Spleen (tissue), 11 donors: ENCODE data around the gene RGMA. TPM values are rescaled to one million over a fixed set of nuclear protein-coding genes. Genes with fewer than 3 reads are reported as not detected.

ENCODE experiments used
- DNase-seq: peaks from one replicate; pipeline ENCODE4 v3.0.0-alpha.2; 2020
- H3K27ac ChIP-seq, 8 donors: fragments of 200-600 bp; sonication (generic) in 7 of 8; 1 replicate in 4 of 8; 2 replicates in 4 of 8; pipeline versions ENCODE4 v1.5.0 to v1.8.0; 2016 to 2021; ENCODE audit warnings: inconsistent platforms in 4 of 8, mild to moderate bottlenecking in 4 of 8, moderate library complexity in 1 of 8
- H3K27me3 ChIP-seq, 7 donors: fragments of 200-600 bp; sonication (generic) in 6 of 7; replicated peaks in 1 of 7; 1 replicate in 4 of 7; 2 replicates in 3 of 7; pipeline versions ENCODE4 v1.5.0 to v1.8.0; 2016 to 2021; ENCODE audit warnings: inconsistent platforms in 3 of 7, mild to moderate bottlenecking in 1 of 7
- H3K36me3 ChIP-seq, 6 donors: fragments of 200-600 bp; sonication (generic) in 5 of 6; 1 replicate in 4 of 6; 2 replicates in 2 of 6; pipeline versions ENCODE4 v1.5.0 to v1.8.0; 2016 to 2021; ENCODE audit warnings: inconsistent platforms in 2 of 6
- H3K4me1 ChIP-seq, 6 donors: fragments of 200-600 bp; sonication (generic) in 5 of 6; 1 replicate in 3 of 6; 2 replicates in 3 of 6; pipeline versions ENCODE4 v1.5.0 to v1.8.0; 2016 to 2021; ENCODE audit warnings: inconsistent platforms in 3 of 6
- H3K4me3 ChIP-seq, 8 donors: fragments of 200-600 bp; sonication (generic) in 7 of 8; 1 replicate in 4 of 8; 2 replicates in 4 of 8; pipeline versions ENCODE4 v1.5.0 to v1.8.0; 2016 to 2021; ENCODE audit warnings: inconsistent platforms in 4 of 8, mild to moderate bottlenecking in 4 of 8, moderate library complexity in 2 of 8
- H3K9me3 ChIP-seq, 8 donors: fragments of 200-600 bp; sonication (generic) in 7 of 8; 1 replicate in 4 of 8; 2 replicates in 4 of 8; pipeline versions ENCODE4 v1.5.0 to v1.8.0; 2016 to 2021; ENCODE audit warnings: inconsistent platforms in 4 of 8
- POLR2A ChIP-seq, 3 donors: fragments of 450-650 bp; IDR thresholded peaks; one replicate each; pipeline ENCODE4 v1.5.1; 2017; ENCODE audit warnings: antibody characterized with exemption in 3 of 3, mild to moderate bottlenecking in 1 of 3
- POLR2AphosphoS5 ChIP-seq, 3 donors: sonication (generic); formaldehyde crosslinking; IDR thresholded peaks; one replicate each; pipeline ENCODE4 v1.5.1; 2017; ENCODE audit warnings: antibody characterized with exemption in 3 of 3
- WGBS, 5 donors: extraction: QIAGEN DNeasy Blood & Tissue Kit in 3 of 5; methylation state at CpG; one replicate each; pipeline versions ENCODE4 v1.1.5 to v1.1.7; 2013 to 2018; 5-methylcytosine and 5-hydroxymethylcytosine counted together
- intact Hi-C: fragments of 100-400 bp; cut with DNase I; formaldehyde crosslinking; loops from one replicate; pipeline ENCODE4 v1.15.0; 2023; ENCODE audit warnings: low total_unique reads
- polyA plus RNA-seq, 3 donors: library from polyadenylated mRNA; stranded (reverse); fragments of 200-250 nt; gene quantifications; one replicate each; pipeline ENCODE4 v1.2.1, GENCODE V29; 2013
- total RNA-seq, 7 donors: library from RNA; depleted of rRNA in 3 of 7; stranded (reverse); fragments of >200 nt in 3 of 7; fragmentation: NEBNext Ultra II Directional in 4 of 7; extraction: Animal tissue kit (Norgen Biotek cat#: 25700) in 4 of 7; gene quantifications; one replicate each; pipeline versions ENCODE4 v1.1.0 to v1.2.1, GENCODE V29; 2016 to 2021
- TF ChIP-seq, protein P1 (sequence below), 11 experiments: fragments of 200-600 bp in 7 of 11; fragments of 450-650 bp in 4 of 11; sonication (generic) in 4 of 11; IDR thresholded peaks in 8 of 11; conservative IDR thresholded peaks in 3 of 11; 1 replicate in 7 of 11; 2 replicates in 4 of 11; pipeline versions ENCODE4 v1.4.0 to v1.8.0; 2016 to 2021; ENCODE audit warnings: antibody characterized with exemption in 11 of 11, inconsistent platforms in 4 of 11, mild to moderate bottlenecking in 1 of 11
- donor health status: healthy with polysubstance abuse.
- donor health status: DM: no; HTN: no; CAD: no; lungs with moderate emphysema.
- donor health status: DM: no; HTN: no; CAD: no.
- donor health status: Bipolar disorder and iron deficiency.
- donor health status: healthy.
- donor health status: DM: no; HTN: no; CAD: no.
- donor health status: DM: yes; HTN: yes; CAD: no.

RGMA gene
- total and polyA plus RNA-seq, 10 donors = 0.37 to 3.1 (median 1.2) TPM

DNA sequence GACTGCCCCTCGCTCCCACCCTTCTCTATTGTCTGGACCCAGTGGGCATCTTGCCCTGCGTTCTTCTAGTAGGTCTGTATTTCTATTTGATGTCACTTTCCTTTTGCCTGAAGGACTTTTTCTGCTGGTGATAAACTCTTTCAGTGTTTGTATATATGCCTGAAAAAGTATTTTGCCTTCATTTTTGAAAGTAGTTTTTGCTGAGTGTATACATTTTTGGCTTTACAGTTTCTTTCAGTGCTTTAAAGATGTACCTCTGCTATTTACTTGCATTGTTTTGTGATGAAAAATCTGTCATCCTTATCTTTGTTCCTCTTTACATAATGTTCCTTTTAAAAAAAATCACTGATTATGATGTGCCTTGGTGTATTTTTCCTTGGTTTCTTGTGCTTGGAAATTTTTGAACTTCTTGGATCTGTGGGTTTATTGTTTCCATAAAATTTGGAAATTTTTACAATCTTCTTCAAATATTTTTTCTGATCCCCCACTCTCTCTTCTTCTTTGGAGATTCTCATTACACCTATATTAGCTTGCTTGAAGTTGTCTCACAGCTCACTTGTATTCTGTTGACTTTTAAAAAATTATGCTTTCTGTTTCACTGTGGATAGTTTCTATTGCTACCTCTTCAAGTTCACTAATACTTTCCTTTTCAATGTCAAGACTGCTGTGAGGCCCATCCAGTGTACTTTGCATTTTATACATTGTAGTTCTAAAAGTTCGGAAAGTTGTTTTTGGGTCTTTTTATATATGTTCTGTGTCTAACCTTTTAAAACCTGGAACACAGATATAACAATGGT lies 67.8 kb downstream of the RGMA start:
- intact Hi-C loops = no loop called here
- H3K36me3 ChIP-seq = peaks cover 8 to 100% (median 98%) of the 10 kb centered on the region in 6 donors
- peaks cover 0 to 67% (median 23%) of the 10 kb centered on the region in 6 donors for H3K4me1 ChIP-seq
- 92 to 98% (median 95%) methylated on average over 3 of the region's 3 CpGs for WGBS, 5 donors
- DNase-seq = no peak
- H3K27me3 ChIP-seq = no peaks in the 10 kb centered on the region
- no peak for TF ChIP-seq POLR2A (IDR thresholded peaks at IDR 0.05)
- TF ChIP-seq, protein P1, sequence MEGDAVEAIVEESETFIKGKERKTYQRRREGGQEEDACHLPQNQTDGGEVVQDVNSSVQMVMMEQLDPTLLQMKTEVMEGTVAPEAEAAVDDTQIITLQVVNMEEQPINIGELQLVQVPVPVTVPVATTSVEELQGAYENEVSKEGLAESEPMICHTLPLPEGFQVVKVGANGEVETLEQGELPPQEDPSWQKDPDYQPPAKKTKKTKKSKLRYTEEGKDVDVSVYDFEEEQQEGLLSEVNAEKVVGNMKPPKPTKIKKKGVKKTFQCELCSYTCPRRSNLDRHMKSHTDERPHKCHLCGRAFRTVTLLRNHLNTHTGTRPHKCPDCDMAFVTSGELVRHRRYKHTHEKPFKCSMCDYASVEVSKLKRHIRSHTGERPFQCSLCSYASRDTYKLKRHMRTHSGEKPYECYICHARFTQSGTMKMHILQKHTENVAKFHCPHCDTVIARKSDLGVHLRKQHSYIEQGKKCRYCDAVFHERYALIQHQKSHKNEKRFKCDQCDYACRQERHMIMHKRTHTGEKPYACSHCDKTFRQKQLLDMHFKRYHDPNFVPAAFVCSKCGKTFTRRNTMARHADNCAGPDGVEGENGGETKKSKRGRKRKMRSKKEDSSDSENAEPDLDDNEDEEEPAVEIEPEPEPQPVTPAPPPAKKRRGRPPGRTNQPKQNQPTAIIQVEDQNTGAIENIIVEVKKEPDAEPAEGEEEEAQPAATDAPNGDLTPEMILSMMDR (IDR thresholded peaks at IDR 0.05 in 8 of 11, conservative IDR thresholded peaks at IDR 0.05 in 3 of 11) = no peak
- no peak for TF ChIP-seq POLR2AphosphoS5 (IDR thresholded peaks at IDR 0.05)
- no peaks in the 10 kb centered on the region for H3K9me3 ChIP-seq
- H3K27ac ChIP-seq = peak overlapping the region in 3 of 8 donors; percentile 5 to 37 (median 9)
- H3K4me3 ChIP-seq = no peak overlapping the region

DNA sequence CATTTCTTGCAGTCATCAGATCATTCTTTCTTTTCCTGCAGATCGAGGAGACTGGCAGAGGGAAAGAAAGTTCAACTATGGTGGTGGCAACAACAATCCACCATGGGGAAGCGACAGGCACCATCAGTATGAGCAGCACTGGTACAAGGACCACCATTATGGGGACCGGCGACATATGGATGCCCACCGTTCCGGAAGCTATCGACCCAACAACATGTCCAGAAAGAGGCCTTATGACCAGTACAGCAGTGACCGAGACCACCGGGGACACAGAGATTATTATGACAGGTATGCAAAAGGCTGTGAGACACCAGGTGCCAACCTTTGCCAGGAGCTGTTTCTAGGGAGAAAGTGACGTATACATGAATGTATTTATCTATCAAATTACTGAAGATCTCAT lies 69.0 kb downstream of the RGMA start:
- H3K9me3 ChIP-seq = no peaks in the 10 kb centered on the region
- H3K4me3 ChIP-seq = no peak overlapping the region
- no peak overlapping the region for H3K27ac ChIP-seq
- H3K27me3 ChIP-seq = no peaks in the 10 kb centered on the region
- peaks cover 16 to 100% (median 99%) of the 10 kb centered on the region in 6 donors for H3K36me3 ChIP-seq
- TF ChIP-seq POLR2A (IDR thresholded peaks at IDR 0.05) = no peak
- TF ChIP-seq, protein P1 (IDR thresholded peaks at IDR 0.05 in 8 of 11, conservative IDR thresholded peaks at IDR 0.05 in 3 of 11) = no peak
- no peak for TF ChIP-seq POLR2AphosphoS5 (IDR thresholded peaks at IDR 0.05)
- peaks cover 0 to 55% (median 11%) of the 10 kb centered on the region in 6 donors for H3K4me1 ChIP-seq
- intact Hi-C loops = no loop called here
- 94 to 97% (median 96%) methylated on average over 10 of the region's 10 CpGs for WGBS, 5 donors
- DNase-seq = no peak

DNA sequence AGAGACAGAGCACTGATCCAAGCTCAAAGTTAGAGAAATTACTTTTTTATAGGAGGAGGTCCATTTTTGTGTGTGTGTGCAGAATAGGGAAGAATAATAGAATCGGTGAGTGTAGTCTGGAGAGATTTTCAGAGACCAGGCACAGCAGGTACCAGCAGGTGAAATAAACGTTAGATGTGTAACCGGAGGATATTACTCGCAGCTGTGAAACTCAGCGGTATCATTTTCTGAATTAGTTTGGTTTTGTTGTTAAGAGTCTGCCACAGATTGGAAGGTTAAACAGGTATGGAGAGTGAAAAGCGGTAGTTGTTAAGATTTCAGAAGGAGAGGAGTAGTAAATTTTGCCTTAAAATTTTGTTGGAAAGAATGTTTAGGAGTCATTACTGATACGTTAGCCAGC lies 69.9 kb downstream of the RGMA start:
- no peak overlapping the region for H3K4me3 ChIP-seq
- intact Hi-C loops = no loop called here
- no peak overlapping the region for H3K27ac ChIP-seq

DNA sequence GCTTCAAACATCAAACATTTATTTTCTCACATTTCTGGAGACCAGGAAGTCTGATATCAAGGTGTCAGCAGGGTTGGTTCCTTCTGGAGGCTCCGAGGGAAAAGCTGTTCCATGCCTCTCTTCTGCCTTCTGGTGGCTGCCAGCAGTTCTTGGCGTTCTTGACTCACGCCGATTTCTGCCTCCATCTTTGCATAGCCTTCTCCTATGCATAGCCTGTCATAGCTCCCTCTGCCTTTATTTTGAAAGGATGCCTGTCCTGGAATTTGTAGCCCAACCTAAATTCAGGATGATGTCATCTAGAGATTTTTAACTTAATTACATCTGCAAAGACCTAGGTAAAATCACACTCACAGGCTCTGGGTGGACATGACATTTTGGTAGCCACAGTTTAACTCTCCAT lies 70.4 kb downstream of the RGMA start:
- Histone ChIP-seq H3K27ac (peak overlapping the region in 3 of 8 donors; percentile 46 to 52 (median 50)), H3K4me3 (no peak overlapping the region), H3K36me3 (peaks cover 16 to 100% (median 99%) of the 10 kb centered on the region in 6 donors), H3K27me3 (no peaks in the 10 kb centered on the region), H3K4me1 (peaks cover 0 to 44% (median 8%) of the 10 kb centered on the region in 6 donors), H3K9me3 (no peaks in the 10 kb centered on the region)
- no peak for DNase-seq
- WGBS, 5 donors = 86 to 90% (median 88%) methylated on average over 4 of the region's 4 CpGs
- TF ChIP-seq POLR2A (IDR thresholded peaks at IDR 0.05) (no peak), POLR2AphosphoS5 (IDR thresholded peaks at IDR 0.05) (no peak)
- TF ChIP-seq, protein P1 (IDR thresholded peaks at IDR 0.05 in 8 of 11, conservative IDR thresholded peaks at IDR 0.05 in 3 of 11) = no peak
- intact Hi-C loops = no loop called here

More for the DNA sequence above, 69.9 kb downstream of the RGMA start:
- peaks cover 0 to 47% (median 8%) of the 10 kb centered on the region in 6 donors for H3K4me1 ChIP-seq
- peaks cover 16 to 100% (median 99%) of the 10 kb centered on the region in 6 donors for H3K36me3 ChIP-seq
- no peak for TF ChIP-seq POLR2AphosphoS5 (IDR thresholded peaks at IDR 0.05)
- TF ChIP-seq, protein P1 (IDR thresholded peaks at IDR 0.05 in 8 of 11, conservative IDR thresholded peaks at IDR 0.05 in 3 of 11) = no peak
- no peak for TF ChIP-seq POLR2A (IDR thresholded peaks at IDR 0.05)
- 86 to 93% (median 93%) methylated on average over 7 of the region's 7 CpGs for WGBS, 5 donors
- H3K9me3 ChIP-seq = no peaks in the 10 kb centered on the region
- H3K27me3 ChIP-seq = no peaks in the 10 kb centered on the region
- DNase-seq = no peak
